Esophagus muscularis mucosa (tissue), 4 donors: ENCODE data around the gene ZNF467. TPM values are rescaled to one million over a fixed set of nuclear protein-coding genes. Genes with fewer than 3 reads are reported as not detected.

Experiments
- DNase-seq: peaks from one replicate; pipeline ENCODE4 v3.0.0-alpha.2; 2017; ENCODE audit errors: extremely low spot score
- H3K27ac ChIP-seq, 4 donors: fragments of 200-600 bp; sonication (generic); replicated peaks in 1 of 4; 1 replicate in 3 of 4; 2 replicates in 1 of 4; pipeline ENCODE4 v1.5.1; 2016 to 2019; ENCODE audit warnings: mild to moderate bottlenecking in 1 of 4
- H3K27me3 ChIP-seq, 4 donors: fragments of 200-600 bp; sonication (generic); one replicate each; pipeline versions ENCODE4 v1.5.1 to v1.6.0; 2016 to 2019
- H3K36me3 ChIP-seq, 4 donors: fragments of 200-600 bp; sonication (generic); one replicate each; pipeline ENCODE4 v1.5.1; 2016 to 2019
- H3K4me1 ChIP-seq, 4 donors: fragments of 200-600 bp; sonication (generic); one replicate each; pipeline ENCODE4 v1.5.1; 2016 to 2019
- H3K4me3 ChIP-seq, 4 donors: fragments of 200-600 bp; sonication (generic); 1 replicate in 2 of 4; 2 replicates in 2 of 4; pipeline ENCODE4 v1.5.1; 2016 to 2019; ENCODE audit warnings: mild to moderate bottlenecking in 4 of 4, moderate library complexity in 1 of 4
- H3K9me3 ChIP-seq, 4 donors: fragments of 200-600 bp; sonication (generic); 1 replicate in 3 of 4; 2 replicates in 1 of 4; pipeline ENCODE4 v1.5.1; 2016 to 2019
- CTCF ChIP-seq, 3 experiments: fragments of 200-600 bp in 2 of 3; fragments of 450-650 bp in 1 of 3; sonication (generic) in 2 of 3; IDR thresholded peaks; one replicate each; pipeline ENCODE4 v1.5.1; 2017 to 2019; ENCODE audit warnings: antibody characterized with exemption in 3 of 3, mild to moderate bottlenecking in 2 of 3, moderate library complexity in 1 of 3
- EP300 ChIP-seq: sonication (generic); formaldehyde crosslinking; IDR thresholded peaks from one replicate; pipeline ENCODE4 v1.6.1; 2017; ENCODE audit warnings: antibody characterized with exemption
- POLR2A ChIP-seq: fragments of 450-650 bp; IDR thresholded peaks from one replicate; pipeline ENCODE4 v1.6.1; 2017; ENCODE audit warnings: antibody characterized with exemption, moderate library complexity, mild to moderate bottlenecking, low read depth
- POLR2AphosphoS5 ChIP-seq, 2 donors: sonication (generic); formaldehyde crosslinking; IDR thresholded peaks; one replicate each; pipeline ENCODE4 v1.6.1; 2017; ENCODE audit warnings: antibody characterized with exemption in 2 of 2
- WGBS: methylation state at CpG from one replicate; pipeline ENCODE4 v1.1.5; 2018; 5-methylcytosine and 5-hydroxymethylcytosine counted together
- intact Hi-C: fragments of 100-400 bp; cut with DNase I; formaldehyde crosslinking; loops from one replicate; pipeline ENCODE4 v1.15.1; 2023
- total RNA-seq, 4 donors: library from RNA; depleted of rRNA; stranded (reverse); fragments of >200 nt; gene quantifications; one replicate each; pipeline versions ENCODE4 v1.1.0 to v1.2.1, GENCODE V29; 2016

ZNF467 gene
- total RNA-seq, 4 donors from 2014 or later, result 10.3 to 12.4 (median 11.0) TPM

- Histone ChIP-seq H3K36me3 (peaks cover 10 to 55% (median 29%) of the 10 kb centered on the region in 4 donors), H3K9me3 (no peaks in the 10 kb centered on the region), H3K4me3 (no peak overlapping the region), H3K27ac (no peak overlapping the region), H3K27me3 (peaks cover 0 to 25% (median 0%) of the 10 kb centered on the region in 4 donors), H3K4me1 (no peaks in the 10 kb centered on the region)
- intact Hi-C loops, result no loop called here
- WGBS, result 78% methylated on average over 51 of the region's 96 CpGs
- DNase-seq, result no peak
- no peak for TF ChIP-seq POLR2A
- TF ChIP-seq CTCF (IDR thresholded peaks at IDR 0.05), result no peak
- TF ChIP-seq POLR2AphosphoS5 (IDR thresholded peaks at IDR 0.05), result no peak
- no peak for TF ChIP-seq EP300
Observed at GRCh38 chr7:149764481-149765398, 8.6 kb downstream of the ZNF467 start.

GRCh38 chr7:149763563-149764240 is 9.7 kb downstream of the ZNF467 start:
- TF ChIP-seq CTCF (IDR thresholded peaks at IDR 0.05), result no peak
- TF ChIP-seq POLR2A, result no peak
- TF ChIP-seq POLR2AphosphoS5 (IDR thresholded peaks at IDR 0.05), result no peak
- no peak for TF ChIP-seq EP300
- Histone ChIP-seq H3K9me3 (no peaks in the 10 kb centered on the region), H3K27ac (no peak overlapping the region), H3K4me3 (no peak overlapping the region), H3K4me1 (no peaks in the 10 kb centered on the region), H3K36me3 (peaks cover 10 to 45% (median 23%) of the 10 kb centered on the region in 4 donors), H3K27me3 (peaks cover 0 to 25% (median 0%) of the 10 kb centered on the region in 4 donors)
- no peak for DNase-seq
- intact Hi-C loops, result no loop called here
- 83% methylated on average over 18 of the region's 22 CpGs for WGBS

GRCh38 chr7:149762610-149763009 is 10.8 kb downstream of the ZNF467 start:
- H3K4me3 ChIP-seq, result no peak overlapping the region
- peaks cover 7 to 34% (median 17%) of the 10 kb centered on the region in 4 donors for H3K36me3 ChIP-seq
- 91% methylated on average over 10 of the region's 10 CpGs for WGBS
- no peak for TF ChIP-seq POLR2A
- TF ChIP-seq POLR2AphosphoS5 (IDR thresholded peaks at IDR 0.05), result no peak
- TF ChIP-seq CTCF (IDR thresholded peaks at IDR 0.05), result no peak
- TF ChIP-seq EP300, result no peak
- no peaks in the 10 kb centered on the region for H3K9me3 ChIP-seq
- DNase-seq, result no peak
- intact Hi-C loops, result no loop called here
- no peak overlapping the region for H3K27ac ChIP-seq
- H3K27me3 ChIP-seq, result peaks cover 0 to 25% (median 0%) of the 10 kb centered on the region in 4 donors
- no peaks in the 10 kb centered on the region for H3K4me1 ChIP-seq

- TF ChIP-seq CTCF (IDR thresholded peaks at IDR 0.05), result no peak
- no peak for TF ChIP-seq POLR2AphosphoS5 (IDR thresholded peaks at IDR 0.05)
- TF ChIP-seq POLR2A, result no peak
- no peak for TF ChIP-seq EP300
- Histone ChIP-seq H3K4me3 (no peak overlapping the region), H3K36me3 (peaks cover 7 to 29% (median 16%) of the 10 kb centered on the region in 4 donors), H3K9me3 (no peaks in the 10 kb centered on the region), H3K4me1 (no peaks in the 10 kb centered on the region), H3K27me3 (peaks cover 0 to 25% (median 0%) of the 10 kb centered on the region in 4 donors), H3K27ac (no peak overlapping the region)
- intact Hi-C loops, result no loop called here
- no peak for DNase-seq
- 74% methylated on average over 4 of the region's 4 CpGs for WGBS
Observed at GRCh38 chr7:149762089-149762488, 11.3 kb downstream of the ZNF467 start.
